ENCODE results near the gene TARBP1. TPM values are rescaled to one million over a fixed set of nuclear protein-coding genes. Genes with fewer than 3 reads are reported as not detected.

The TARBP1 gene
- total RNA-seq, 2 experiments from 2014 or later: 38.4 to 40.9 TPM

DNA sequence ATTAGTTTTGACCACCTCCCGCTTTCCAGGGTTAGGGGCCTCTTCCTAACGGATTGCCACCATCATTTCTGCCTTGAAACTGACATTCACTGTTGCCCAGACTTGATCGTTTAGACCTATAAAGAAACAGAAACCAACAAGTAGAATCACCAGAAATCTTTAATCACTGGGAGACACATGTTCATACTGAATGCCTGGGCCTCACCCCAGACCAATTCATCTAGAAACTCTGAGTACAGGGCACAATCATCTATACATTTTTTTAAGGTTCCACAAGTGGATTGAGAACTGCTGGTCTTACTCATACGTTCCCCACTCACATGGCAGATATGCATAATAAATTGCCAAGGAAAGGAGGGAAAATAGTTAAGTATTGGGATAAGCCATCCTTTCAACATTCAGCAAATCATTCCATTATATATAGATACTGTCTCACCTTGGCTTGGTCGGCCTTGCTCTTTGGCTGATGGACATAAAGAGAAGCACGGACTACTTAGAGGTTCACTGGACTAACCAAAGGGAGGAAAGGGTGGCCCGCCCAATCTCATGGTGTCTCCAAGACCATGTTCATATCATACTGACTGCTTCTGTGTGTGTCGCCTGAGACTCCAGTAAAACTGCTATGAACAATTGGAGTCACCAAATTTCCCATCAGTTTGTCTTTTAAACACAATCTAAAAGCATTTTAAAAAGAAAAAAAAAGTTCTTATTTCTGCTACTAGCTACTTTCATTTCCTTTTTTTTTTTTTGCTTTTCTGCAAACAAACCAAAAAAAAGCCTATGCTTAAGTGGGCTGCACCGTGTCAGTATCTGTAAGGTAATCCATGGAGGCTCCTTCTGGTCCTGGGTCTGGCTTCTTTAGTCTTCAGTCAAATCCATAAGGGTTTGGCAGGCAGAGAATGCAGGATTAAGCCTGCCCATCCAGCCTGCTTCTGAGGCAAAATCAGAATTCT is 9.4 kb upstream of the TARBP1 start:
- Mint-ChIP-seq H3K36me3 (ENCODE audit: low read depth) (no peaks in the 10 kb centered on the region), H3K27me3 (no peaks in the 10 kb centered on the region), H3K27ac (peak overlapping the region; percentile 31), H3K4me1 (ENCODE audit: low read depth) (peaks cover 41% of the 10 kb centered on the region), H3K9me3 (no peaks in the 10 kb centered on the region), H3K4me3 (peak overlapping the region; percentile 21)
- Histone ChIP-seq H3K36me3 (ENCODE audit: insufficient read depth, low read length) (no peaks in the 10 kb centered on the region), H3K27ac (ENCODE audit: low read depth in 1 of 2, low read length in 2 of 2) (no peak overlapping the region), H3K4me1 (ENCODE audit: insufficient read depth, low read length) (peaks cover 11% of the 10 kb centered on the region), H3K9me3 (ENCODE audit: control insufficient read depth in 1 of 2, insufficient read depth in 1 of 2, low read length in 2 of 2) (no peaks in the 10 kb centered on the region), H3K27me3 (ENCODE audit: control insufficient read depth in 1 of 2, insufficient read depth in 2 of 2, low read length in 2 of 2) (no peaks in the 10 kb centered on the region), H3K4me3 (ENCODE audit: low read length) (no peak overlapping the region)
- intact Hi-C loops (cut with DNase I, micrococcal nuclease): loop anchor here in 1 of 2 experiments (5.0 kb wide), 1 partner anchor 929 kb away; no protein-coding TSS in a partner anchor
- ChIA-PET CTCF (interaction anchor here (0.9 to 1.6 kb wide), 2 partner anchors 10 to 596 kb away, joined by 3 read pairs; partner anchors contain the start of gene TARBP1), POLR2A (interaction anchor here (0.9 to 2.6 kb wide), 4 partner anchors 9 to 595 kb away, joined by 3 to 25 read pairs (median 4); partner anchors contain the start of genes COA6 and TARBP1)
- DNase-seq: no peak
- TF ChIP-seq, protein P1, sequence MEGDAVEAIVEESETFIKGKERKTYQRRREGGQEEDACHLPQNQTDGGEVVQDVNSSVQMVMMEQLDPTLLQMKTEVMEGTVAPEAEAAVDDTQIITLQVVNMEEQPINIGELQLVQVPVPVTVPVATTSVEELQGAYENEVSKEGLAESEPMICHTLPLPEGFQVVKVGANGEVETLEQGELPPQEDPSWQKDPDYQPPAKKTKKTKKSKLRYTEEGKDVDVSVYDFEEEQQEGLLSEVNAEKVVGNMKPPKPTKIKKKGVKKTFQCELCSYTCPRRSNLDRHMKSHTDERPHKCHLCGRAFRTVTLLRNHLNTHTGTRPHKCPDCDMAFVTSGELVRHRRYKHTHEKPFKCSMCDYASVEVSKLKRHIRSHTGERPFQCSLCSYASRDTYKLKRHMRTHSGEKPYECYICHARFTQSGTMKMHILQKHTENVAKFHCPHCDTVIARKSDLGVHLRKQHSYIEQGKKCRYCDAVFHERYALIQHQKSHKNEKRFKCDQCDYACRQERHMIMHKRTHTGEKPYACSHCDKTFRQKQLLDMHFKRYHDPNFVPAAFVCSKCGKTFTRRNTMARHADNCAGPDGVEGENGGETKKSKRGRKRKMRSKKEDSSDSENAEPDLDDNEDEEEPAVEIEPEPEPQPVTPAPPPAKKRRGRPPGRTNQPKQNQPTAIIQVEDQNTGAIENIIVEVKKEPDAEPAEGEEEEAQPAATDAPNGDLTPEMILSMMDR (IDR thresholded peaks at IDR 0.05): no peak
- no peak for ATAC-seq (ENCODE audit: poor library complexity)

GRCh38 chr1:234486858-234487840 is 8.2 kb upstream of the TARBP1 start:
- Histone ChIP-seq H3K36me3 (ENCODE audit: insufficient read depth, low read length) (no peaks in the 10 kb centered on the region), H3K4me3 (ENCODE audit: low read length) (no peak overlapping the region), H3K4me1 (ENCODE audit: insufficient read depth, low read length) (peaks cover 11% of the 10 kb centered on the region), H3K9me3 (ENCODE audit: control insufficient read depth in 1 of 2, insufficient read depth in 1 of 2, low read length in 2 of 2) (no peaks in the 10 kb centered on the region), H3K27ac (ENCODE audit: low read depth in 1 of 2, low read length in 2 of 2) (no peak overlapping the region), H3K27me3 (ENCODE audit: control insufficient read depth in 1 of 2, insufficient read depth in 2 of 2, low read length in 2 of 2) (no peaks in the 10 kb centered on the region)
- intact Hi-C loops (cut with DNase I, micrococcal nuclease): loop anchor here in 1 of 2 experiments (5.0 kb wide), 1 partner anchor 930 kb away; no protein-coding TSS in a partner anchor
- peaks cover 41% of the 10 kb centered on the region for H3K4me1 Mint-ChIP-seq (ENCODE audit: low read depth)
- CTCF ChIA-PET: interaction anchor here (0.8 to 1.6 kb wide), 3 partner anchors 8 to 597 kb away, joined by 3 to 8 read pairs (median 3); partner anchors contain the start of gene TARBP1
- peak in 6 of 14 experiments; percentile 6 to 64 (median 33) for DNase-seq
- H3K9me3 Mint-ChIP-seq: no peaks in the 10 kb centered on the region
- peak overlapping the region; percentile 31 for H3K27ac Mint-ChIP-seq
- POLR2A ChIA-PET: interaction anchor here (0.8 to 2.6 kb wide), 8 partner anchors 9 to 597 kb away, joined by 3 to 25 read pairs (median 4); partner anchors contain the start of genes COA6, IRF2BP2 and TARBP1
- TF ChIP-seq, protein P1 (IDR thresholded peaks at IDR 0.05): peak; percentile 50
- H3K27me3 Mint-ChIP-seq: no peaks in the 10 kb centered on the region
- ATAC-seq (ENCODE audit: poor library complexity): peak; percentile 81
- peak overlapping the region; percentile 17 for H3K4me3 Mint-ChIP-seq
- no peaks in the 10 kb centered on the region for H3K36me3 Mint-ChIP-seq (ENCODE audit: low read depth)

Measured in CD4-positive, alpha-beta T cell (primary cell).